GM21717 (cell line): ENCODE data around the gene NEGR1.

Experiments
- ATAC-seq: cut with Tn5 transposase; IDR thresholded peaks from one replicate; pipeline ENCODE4 v1.9.1; 2021; ENCODE audit warnings: mild to moderate bottlenecking, moderate library complexity; ENCODE audit not compliant: unreplicated experiment

NEGR1 gene

GRCh38 chr1:71589005-71589404 lies 693.3 kb downstream of the NEGR1 start:
- ATAC-seq: no peak

- ATAC-seq: no peak
These were observed 694.4 kb downstream of the NEGR1 start for GRCh38 chr1:71587961-71588360.

- ATAC-seq: no peak
These were observed 696.3 kb downstream of the NEGR1 start for GRCh38 chr1:71586030-71586429.

GRCh38 chr1:71583756-71584155 lies 698.6 kb downstream of the NEGR1 start:
- ATAC-seq: no peak

- ATAC-seq: no peak
These were observed 699.7 kb downstream of the NEGR1 start for GRCh38 chr1:71582673-71583072.

- no peak for ATAC-seq
These were observed 704.7 kb downstream of the NEGR1 start for GRCh38 chr1:71577451-71578131.

- ATAC-seq: no peak
These were observed 710.3 kb downstream of the NEGR1 start for GRCh38 chr1:71572038-71572437.

- ATAC-seq: no peak
These were observed 715.9 kb downstream of the NEGR1 start for GRCh38 chr1:71566413-71566812.

- no peak for ATAC-seq
These were observed 716.5 kb downstream of the NEGR1 start for GRCh38 chr1:71565831-71566230.

GRCh38 chr1:71565262-71565661 lies 717.1 kb downstream of the NEGR1 start:
- ATAC-seq: no peak

- ATAC-seq: no peak
These were observed 720.0 kb downstream of the NEGR1 start for GRCh38 chr1:71562298-71562697.

- no peak for ATAC-seq
These were observed 720.6 kb downstream of the NEGR1 start for GRCh38 chr1:71561729-71562128.

- no peak for ATAC-seq
These were observed 721.1 kb downstream of the NEGR1 start for GRCh38 chr1:71561206-71561605.

- ATAC-seq: no peak
These were observed 722.5 kb downstream of the NEGR1 start for GRCh38 chr1:71559880-71560279.

- ATAC-seq: no peak
These were observed 725.2 kb downstream of the NEGR1 start for GRCh38 chr1:71557138-71557537.

GRCh38 chr1:71548398-71548890 lies 733.9 kb downstream of the NEGR1 start:
- no peak for ATAC-seq

- no peak for ATAC-seq
These were observed 740.2 kb downstream of the NEGR1 start for GRCh38 chr1:71542155-71542554.

GRCh38 chr1:71533950-71534349 lies 748.4 kb downstream of the NEGR1 start:
- ATAC-seq: no peak

- ATAC-seq: no peak
These were observed 750.0 kb downstream of the NEGR1 start for GRCh38 chr1:71532343-71532742.

GRCh38 chr1:71526824-71527223 lies 755.5 kb downstream of the NEGR1 start:
- ATAC-seq: no peak

GRCh38 chr1:71522721-71523120 lies 759.6 kb downstream of the NEGR1 start:
- ATAC-seq: no peak

- no peak for ATAC-seq
These were observed 760.6 kb downstream of the NEGR1 start for GRCh38 chr1:71521655-71522264.

- ATAC-seq: no peak
These were observed 770.8 kb downstream of the NEGR1 start for GRCh38 chr1:71511505-71511904.
